PC-3 (cell line): Measurements from ENCODE around the gene ACP3.

Experiments used
- CTCF ChIP-seq: fragments of 300-600 bp; sonication (generic); conservative IDR thresholded peaks from 2 replicates; pipeline ENCODE4 v1.5.1; 2017; ENCODE audit warnings: antibody characterized with exemption, low read depth, mild to moderate bottlenecking, low read length
- EZH2 ChIP-seq: fragments of 300-600 bp; sonication (generic); IDR thresholded peaks from one replicate; pipeline ENCODE4 v1.6.1; 2017; ENCODE audit warnings: antibody characterized with exemption, mild to moderate bottlenecking, low read length; ENCODE audit not compliant: unreplicated experiment
- EZH2phosphoT487 ChIP-seq: fragments of 300-600 bp; sonication (generic); IDR thresholded peaks from 2 replicates; pipeline ENCODE4 v1.6.1; 2018; ENCODE audit warnings: mild to moderate bottlenecking, antibody characterized with exemption, low read length, borderline replicate concordance

- no peak for TF ChIP-seq EZH2
- TF ChIP-seq CTCF = no peak
- no peak for TF ChIP-seq EZH2phosphoT487
Measured at GRCh38 chr3:132332082-132332481, 14.9 kb downstream of the ACP3 start.
